ENCODE data around the gene QPCT. TPM values are rescaled to one million over a fixed set of nuclear protein-coding genes. Genes with fewer than 3 reads are reported as not detected.
"Not testable (repeated sequence)": the region's sequence is repeated elsewhere in the genome, so short reads cannot be mapped to it uniquely, and the experiment has no call there.

Gene QPCT
- 2.2 and 4.2 TPM in 2 replicates for total RNA-seq (2021)
- percentile 27 among the genes with signal in this experiment for Bru-seq, nascent RNA
- BruChase-seq, experiment 1, labeled RNA remaining after a 2-hour chase: percentile 15 among the genes with signal in this experiment
- percentile 26 among the genes with signal in this experiment for BruChase-seq, experiment 2, labeled RNA remaining after a 6-hour chase
- long read RNA-seq, transcript QPCT-201 (7 exons, 1,739 nt): major isoform, 18 of 19 reads
- long read RNA-seq, partial matches to known transcripts: 0 of 19 reads
- long read RNA-seq, other reads (novel, unspliced or antisense): 0 of 19 reads

DNA sequence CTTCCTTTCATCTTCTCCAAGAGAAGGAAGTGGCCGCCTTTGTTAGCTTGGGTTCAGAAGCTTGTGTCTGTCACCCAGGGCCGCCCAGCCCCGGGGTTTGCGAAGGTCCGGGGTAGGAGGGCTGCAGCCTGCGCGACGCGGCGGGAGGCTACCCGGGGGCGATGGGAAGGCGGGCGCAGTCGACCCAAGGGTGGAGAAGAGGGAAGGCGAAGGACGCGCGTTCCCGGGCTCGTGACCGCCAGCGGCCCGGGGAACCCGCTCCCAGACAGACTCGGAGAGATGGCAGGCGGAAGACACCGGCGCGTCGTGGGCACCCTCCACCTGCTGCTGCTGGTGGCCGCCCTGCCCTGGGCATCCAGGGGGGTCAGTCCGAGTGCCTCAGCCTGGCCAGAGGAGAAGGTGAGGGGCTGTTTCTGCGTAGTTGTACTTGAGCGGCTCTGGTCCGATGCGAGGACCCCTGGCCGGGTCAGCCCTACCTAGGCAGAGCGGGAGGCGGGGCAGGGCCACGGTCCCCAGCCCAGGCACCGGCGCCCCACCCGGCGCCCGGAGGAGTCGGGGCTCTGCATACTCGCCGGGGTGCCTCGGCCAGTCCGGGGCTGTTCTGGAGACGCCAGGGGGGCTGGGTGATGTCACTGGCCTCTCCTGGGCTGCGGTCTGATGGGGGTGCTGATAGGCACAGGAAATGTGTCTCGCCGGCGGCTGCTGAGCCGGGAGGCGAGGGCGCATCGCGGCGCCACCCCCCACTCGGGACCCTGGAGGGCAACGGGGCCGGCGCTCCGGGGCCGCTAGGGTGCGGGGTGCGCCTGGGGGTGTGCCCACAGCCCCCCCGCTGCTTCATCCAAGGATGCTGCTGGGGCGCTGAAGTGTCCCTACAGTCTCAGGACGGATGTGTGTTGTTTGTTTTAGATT is at the start of gene QPCT:
Gene QPCT, plus strand, starts transcription at position 178 of the 909 bp plus-strand sequence. Its CDS starts 102 bp downstream, at position 280.
- Histone ChIP-seq H3K9me3 (ENCODE audit: low read depth, low read length, poor library complexity, severe bottlenecking) (no peaks in the 10 kb centered on the region), H3K4me3 (ENCODE audit: low read depth, low read length, poor library complexity, severe bottlenecking) (peak within 1 kb of the TSS; percentile 56), H3K27ac (ENCODE audit: low read depth, low read length, poor library complexity, severe bottlenecking) (no peak within 1 kb of the TSS), H3K27me3 (replicated peaks; ENCODE audit: insufficient read depth, low read depth, low read length, poor library complexity) (no peaks in the 10 kb centered on the region), H3K36me3 (ENCODE audit: insufficient read depth, low read length, poor library complexity, severe bottlenecking) (no peaks in the 10 kb centered on the region), H3K4me1 (ENCODE audit: insufficient read depth, low read length, poor library complexity, severe bottlenecking) (no peaks in the 10 kb centered on the region)
- CTCF ChIA-PET: no interaction called here
- DNase-seq (ENCODE audit: low spot score): peak; percentile 43
- TF ChIP-seq EZH2 (IDR thresholded peaks at IDR 0.05; ENCODE audit: borderline replicate concordance, low read depth, low read length, poor library complexity, severe bottlenecking): no peak
- TF ChIP-seq, protein P1, sequence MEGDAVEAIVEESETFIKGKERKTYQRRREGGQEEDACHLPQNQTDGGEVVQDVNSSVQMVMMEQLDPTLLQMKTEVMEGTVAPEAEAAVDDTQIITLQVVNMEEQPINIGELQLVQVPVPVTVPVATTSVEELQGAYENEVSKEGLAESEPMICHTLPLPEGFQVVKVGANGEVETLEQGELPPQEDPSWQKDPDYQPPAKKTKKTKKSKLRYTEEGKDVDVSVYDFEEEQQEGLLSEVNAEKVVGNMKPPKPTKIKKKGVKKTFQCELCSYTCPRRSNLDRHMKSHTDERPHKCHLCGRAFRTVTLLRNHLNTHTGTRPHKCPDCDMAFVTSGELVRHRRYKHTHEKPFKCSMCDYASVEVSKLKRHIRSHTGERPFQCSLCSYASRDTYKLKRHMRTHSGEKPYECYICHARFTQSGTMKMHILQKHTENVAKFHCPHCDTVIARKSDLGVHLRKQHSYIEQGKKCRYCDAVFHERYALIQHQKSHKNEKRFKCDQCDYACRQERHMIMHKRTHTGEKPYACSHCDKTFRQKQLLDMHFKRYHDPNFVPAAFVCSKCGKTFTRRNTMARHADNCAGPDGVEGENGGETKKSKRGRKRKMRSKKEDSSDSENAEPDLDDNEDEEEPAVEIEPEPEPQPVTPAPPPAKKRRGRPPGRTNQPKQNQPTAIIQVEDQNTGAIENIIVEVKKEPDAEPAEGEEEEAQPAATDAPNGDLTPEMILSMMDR (conservative IDR thresholded peaks at IDR 0.05; ENCODE audit: low read depth, low read length): no peak
- intact Hi-C loops (cut with micrococcal nuclease; ENCODE audit: unreplicated experiment): no loop called here
- POLR2A ChIA-PET (ENCODE audit: low non-redundant PET): no interaction called here
- no TSS peak for BruUV-seq (replicated peaks)

DNA sequence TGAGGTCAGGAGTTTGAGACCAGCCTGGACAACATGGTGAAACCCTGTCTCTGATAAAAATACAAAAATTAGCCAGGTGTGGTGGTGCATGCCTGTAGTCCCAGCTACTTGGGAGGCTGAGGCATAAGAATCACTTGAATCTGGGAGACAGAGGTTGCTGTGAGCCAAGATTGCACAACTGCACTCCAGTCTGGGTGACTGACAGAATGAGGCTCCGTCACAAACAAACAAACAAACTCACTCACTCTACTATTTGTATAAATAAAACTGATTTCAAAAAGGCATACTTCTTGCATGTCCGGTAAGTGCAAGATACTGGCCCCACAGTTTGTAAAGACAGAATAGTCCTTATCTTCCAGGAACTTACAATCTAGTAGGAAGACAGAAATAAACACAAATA is 49.6 kb upstream of the QPCT start:
- H3K4me1 ChIP-seq (ENCODE audit: insufficient read depth, low read length, poor library complexity, severe bottlenecking); POLR2A ChIA-PET (ENCODE audit: low non-redundant PET); H3K4me3 ChIP-seq (ENCODE audit: low read depth, low read length, poor library complexity, severe bottlenecking); H3K36me3 ChIP-seq (ENCODE audit: insufficient read depth, low read length, poor library complexity, severe bottlenecking); CTCF ChIA-PET; H3K9me3 ChIP-seq (ENCODE audit: low read depth, low read length, poor library complexity, severe bottlenecking); intact Hi-C loops (cut with micrococcal nuclease; ENCODE audit: unreplicated experiment); H3K27ac ChIP-seq (ENCODE audit: low read depth, low read length, poor library complexity, severe bottlenecking); BruUV-seq (replicated peaks); H3K27me3 ChIP-seq (replicated peaks; ENCODE audit: insufficient read depth, low read depth, low read length, poor library complexity); DNase-seq (ENCODE audit: low spot score): not testable (repeated sequence)

DNA sequence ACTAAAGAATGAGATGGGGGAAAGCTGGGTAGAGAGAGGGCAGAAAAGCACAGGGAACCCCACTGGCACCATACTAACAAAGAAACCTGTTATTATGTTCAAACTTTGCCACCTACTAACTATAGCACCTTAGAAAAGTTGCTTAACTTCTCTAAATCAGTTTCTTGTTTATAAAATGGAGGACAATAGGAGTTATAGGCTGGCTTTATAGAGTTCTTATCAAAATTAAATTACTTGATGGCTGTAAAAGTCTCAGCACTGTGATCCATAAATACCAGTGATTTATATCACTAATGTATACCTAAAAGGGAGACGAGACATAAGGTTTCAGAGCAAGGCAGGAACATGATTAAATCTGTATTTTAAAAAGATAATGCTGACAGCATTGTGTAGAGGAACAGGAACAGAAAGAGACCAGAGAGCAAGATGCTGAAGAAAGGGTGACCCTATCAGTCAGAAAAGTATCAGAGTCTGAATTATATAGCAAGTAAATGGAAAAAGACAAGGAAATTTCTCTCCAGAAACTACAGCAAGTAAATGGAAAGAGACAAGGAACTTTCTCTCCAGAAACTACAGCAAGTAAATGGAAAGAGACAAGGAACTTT is 48.9 kb upstream of the QPCT start:
- no peaks in the 10 kb centered on the region for H3K9me3 ChIP-seq (ENCODE audit: low read depth, low read length, poor library complexity, severe bottlenecking)
- TF ChIP-seq, protein P1 (conservative IDR thresholded peaks at IDR 0.05; ENCODE audit: low read depth, low read length): no peak
- no peak for TF ChIP-seq EZH2 (IDR thresholded peaks at IDR 0.05; ENCODE audit: borderline replicate concordance, low read depth, low read length, poor library complexity, severe bottlenecking)
- no peak overlapping the region for H3K27ac ChIP-seq (ENCODE audit: low read depth, low read length, poor library complexity, severe bottlenecking)
- no TSS peak for BruUV-seq (replicated peaks)
- POLR2A ChIA-PET (ENCODE audit: low non-redundant PET): no interaction called here
- CTCF ChIA-PET: no interaction called here
- intact Hi-C loops (cut with micrococcal nuclease; ENCODE audit: unreplicated experiment): no loop called here
- DNase-seq (ENCODE audit: low spot score): no peak
- no peaks in the 10 kb centered on the region for H3K4me1 ChIP-seq (ENCODE audit: insufficient read depth, low read length, poor library complexity, severe bottlenecking)
- H3K4me3 ChIP-seq (ENCODE audit: low read depth, low read length, poor library complexity, severe bottlenecking): no peak overlapping the region
- no peaks in the 10 kb centered on the region for H3K27me3 ChIP-seq (replicated peaks; ENCODE audit: insufficient read depth, low read depth, low read length, poor library complexity)
- H3K36me3 ChIP-seq (ENCODE audit: insufficient read depth, low read length, poor library complexity, severe bottlenecking): peaks cover 6% of the 10 kb centered on the region

All from A673 (cell line).